HG03097 (cell line): Measurements from ENCODE around the gene PLCXD3.
"Not testable (repeated sequence)": the region's sequence is repeated elsewhere in the genome, so short reads cannot be mapped to it uniquely, and the experiment has no call there.

Source experiments
- ATAC-seq: cut with Tn5 transposase; IDR thresholded peaks from one replicate; pipeline ENCODE4 v1.9.1; 2021; ENCODE audit not compliant: unreplicated experiment, low FRiP score

Gene PLCXD3

DNA sequence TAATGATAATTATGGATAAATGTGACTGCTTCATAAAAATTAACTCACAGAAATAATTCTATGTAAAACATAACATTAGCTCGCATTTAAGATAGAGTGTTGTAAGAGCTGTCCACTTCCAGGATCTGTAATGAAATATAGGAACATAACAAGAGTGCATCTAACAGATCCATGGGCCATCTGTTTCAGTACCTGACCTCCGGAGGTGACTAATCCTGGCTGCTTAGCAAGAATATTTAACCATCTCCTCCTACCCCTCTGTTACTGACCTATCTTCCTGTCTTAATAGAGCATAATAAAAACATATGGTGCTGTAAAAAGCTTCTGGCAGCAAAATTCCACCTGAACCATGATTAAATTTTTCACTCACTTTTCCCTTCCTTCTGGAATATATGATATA lies 7.1 kb downstream of the PLCXD3 start:
- ATAC-seq: no peak

DNA sequence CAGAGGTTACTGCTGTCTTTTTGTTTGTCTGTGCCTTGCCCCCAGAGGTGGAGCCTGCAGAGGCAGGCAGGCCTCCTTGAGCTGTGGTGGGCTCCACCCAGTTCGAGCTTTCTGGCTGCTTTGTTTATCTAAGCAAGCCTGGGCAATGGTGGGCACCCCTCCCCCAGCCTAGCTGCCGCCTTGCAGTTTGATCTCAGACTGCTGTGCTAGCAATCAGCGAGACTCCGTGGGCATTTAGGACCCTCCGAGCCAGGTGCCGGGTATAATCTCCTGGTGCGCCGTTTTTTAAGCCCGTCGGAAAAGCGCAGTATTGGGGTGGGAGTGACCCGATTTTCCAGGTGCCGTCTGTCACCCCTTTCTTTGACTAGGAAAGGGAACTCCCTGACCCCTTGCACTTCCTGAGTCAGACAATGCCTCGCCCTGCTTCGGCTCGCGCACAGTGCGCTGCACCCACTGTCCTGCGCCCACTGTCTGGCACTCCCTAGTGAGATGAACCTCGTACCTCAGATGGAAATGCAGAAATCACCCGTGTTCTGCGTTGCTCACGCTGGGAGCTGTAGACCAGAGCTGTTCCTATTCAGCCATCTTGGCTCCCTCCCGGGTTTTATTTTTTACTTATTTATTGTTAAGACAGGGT lies 16.8 kb downstream of the PLCXD3 start:
- ATAC-seq: not testable (repeated sequence)

DNA sequence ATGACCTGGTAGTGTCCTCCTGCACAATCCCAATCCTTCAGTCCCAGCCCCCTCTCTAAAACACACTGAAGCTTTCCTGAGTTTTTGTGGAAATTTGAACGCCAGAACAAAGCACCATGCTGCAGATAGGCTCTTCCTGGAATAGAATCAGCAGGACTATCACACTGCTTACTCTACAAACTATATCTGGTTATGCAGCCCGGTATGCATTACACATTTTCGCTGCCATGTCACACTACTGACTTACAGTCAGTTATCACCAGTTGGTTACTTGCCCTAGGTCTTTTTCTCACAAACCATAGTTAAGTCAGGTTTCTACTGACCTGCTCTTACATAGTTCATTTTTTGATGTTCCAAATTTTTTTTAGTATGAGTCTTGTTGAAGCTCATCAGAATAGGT lies 24.9 kb downstream of the PLCXD3 start:
- no peak for ATAC-seq

DNA sequence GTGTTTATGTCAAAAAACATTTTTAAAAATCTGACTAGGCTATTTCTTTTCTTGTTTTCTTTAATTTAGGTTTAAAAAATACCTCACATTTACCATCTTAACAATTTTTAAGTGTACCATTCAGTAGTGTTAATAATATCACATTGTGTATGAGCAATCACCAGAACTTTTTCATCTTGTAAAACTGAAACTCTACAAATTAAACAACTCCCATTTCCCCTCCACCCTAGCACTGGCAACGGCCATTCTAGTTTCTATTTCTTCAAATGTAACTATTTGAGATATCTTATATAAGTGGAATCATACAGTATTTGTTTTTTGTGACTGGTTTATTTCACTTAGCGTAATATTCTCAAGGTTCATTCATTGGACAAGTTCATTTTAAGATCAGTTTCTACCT lies 27.7 kb downstream of the PLCXD3 start:
- no peak for ATAC-seq

DNA sequence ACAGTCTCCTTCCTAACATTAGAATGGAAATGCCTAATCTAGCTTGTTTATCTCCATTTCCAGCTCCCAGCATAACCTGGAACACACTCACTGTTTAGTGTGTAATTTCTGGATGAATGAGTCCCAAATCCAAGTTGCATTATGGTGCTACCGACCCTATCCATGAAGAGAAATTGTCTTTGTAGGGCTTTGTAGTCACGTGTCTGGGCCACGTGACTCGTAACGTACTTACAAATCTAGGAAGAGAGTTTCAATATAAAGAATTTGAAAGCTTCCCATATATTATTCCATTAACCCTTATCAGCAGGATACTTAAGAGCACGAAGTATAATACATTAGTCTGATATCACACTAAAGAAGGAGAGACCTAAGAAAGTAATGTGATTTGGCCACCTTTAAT lies 28.2 kb downstream of the PLCXD3 start:
- ATAC-seq: no peak

DNA sequence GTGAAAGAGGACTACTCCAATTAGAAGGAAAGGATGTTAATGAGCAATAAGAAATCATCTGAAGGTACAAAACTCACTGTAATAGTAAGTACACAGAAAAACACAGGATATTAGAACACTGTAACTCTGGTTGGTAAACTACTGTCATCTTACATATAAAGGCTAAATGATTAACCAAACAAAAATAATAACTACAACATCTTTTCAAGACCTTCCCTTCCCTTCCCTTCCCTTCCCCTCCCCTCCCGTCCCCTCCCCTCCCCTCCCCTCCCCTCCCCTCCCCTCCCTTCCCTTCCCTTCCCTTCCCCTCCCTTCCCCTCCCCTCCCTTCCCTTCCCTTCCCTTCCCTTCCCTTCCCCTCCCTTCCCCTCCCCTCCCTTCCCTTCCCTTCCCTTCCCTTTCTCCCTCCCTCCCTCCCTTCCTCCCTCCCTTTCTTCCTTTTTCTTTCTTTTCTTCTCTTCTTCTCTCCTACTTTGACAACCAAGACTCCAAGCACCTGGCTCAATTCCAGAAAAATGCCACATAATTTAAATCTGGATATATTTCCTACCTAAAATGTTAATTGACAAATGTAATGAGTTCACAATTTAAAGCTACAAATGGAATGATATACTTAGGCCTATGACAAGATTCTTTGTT lies 38.7 kb downstream of the PLCXD3 start:
- not testable (repeated sequence) for ATAC-seq

DNA sequence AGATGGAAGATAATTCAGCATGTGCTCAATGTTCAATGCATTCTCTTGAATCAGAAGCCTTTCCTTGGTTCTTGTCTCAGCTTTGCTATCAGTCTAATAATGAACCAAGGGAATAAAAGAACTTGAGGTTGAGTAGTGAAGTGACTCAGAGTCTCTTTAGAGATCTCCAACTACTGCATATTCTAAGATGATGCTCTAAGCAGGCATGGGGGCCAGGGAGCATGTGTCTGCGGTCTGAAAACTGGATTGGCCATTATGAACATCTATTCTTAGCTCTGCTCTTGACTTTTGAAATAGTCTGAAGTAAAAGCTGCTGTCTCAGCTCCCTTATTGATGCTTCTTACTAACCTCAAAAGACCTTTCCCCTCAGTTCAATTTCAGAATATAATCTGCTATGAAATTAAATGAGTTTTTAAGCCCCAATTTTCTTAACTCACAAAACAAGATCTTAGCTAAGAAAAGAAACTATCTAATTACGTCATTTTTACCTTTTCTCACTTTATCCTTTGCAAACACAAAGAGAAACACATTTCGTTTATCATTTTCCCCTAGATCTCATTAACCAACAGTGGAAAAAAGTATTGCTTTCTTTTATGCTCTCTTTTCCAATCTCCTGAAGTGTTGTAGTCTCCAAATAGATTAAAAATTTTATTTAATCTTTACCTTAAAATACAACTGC lies 44.8 kb downstream of the PLCXD3 start:
- ATAC-seq: no peak

DNA sequence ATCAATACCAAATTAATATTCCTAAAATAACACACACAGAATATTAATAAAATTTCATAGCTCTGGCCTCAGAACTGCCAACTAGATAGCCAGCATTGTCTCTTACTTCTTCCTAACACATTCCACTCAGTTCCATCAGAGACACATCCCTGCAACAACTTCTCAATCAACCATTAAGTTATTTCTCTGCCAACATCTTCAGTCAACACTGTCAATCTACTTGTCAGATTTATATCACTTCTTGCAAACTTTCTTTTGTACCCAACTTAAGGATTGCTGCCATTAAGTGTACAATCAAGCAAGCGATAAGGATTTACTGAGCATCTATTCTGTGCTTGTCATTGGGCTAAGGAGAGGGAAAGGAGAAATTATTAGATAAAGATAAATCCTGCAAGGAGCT lies 50.8 kb downstream of the PLCXD3 start:
- no peak for ATAC-seq

DNA sequence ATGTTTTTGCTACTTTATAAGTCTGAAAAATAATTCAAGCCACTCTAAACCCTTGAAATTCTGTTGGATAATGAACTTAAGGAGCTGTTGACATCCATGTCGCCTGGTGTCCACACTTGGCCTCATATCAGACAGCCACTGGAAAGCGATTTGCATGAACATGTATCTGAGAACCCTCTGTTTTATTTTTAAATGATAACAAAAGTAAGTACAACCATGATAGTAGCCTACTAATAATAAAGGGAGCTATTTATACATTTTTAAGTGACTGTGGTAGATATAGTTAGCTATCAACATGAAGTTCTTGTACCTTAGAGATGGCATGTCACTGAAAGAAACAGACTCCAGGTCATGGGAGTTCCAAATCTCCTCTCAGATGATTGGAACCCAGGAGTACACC lies 53.3 kb downstream of the PLCXD3 start:
- ATAC-seq: no peak

DNA sequence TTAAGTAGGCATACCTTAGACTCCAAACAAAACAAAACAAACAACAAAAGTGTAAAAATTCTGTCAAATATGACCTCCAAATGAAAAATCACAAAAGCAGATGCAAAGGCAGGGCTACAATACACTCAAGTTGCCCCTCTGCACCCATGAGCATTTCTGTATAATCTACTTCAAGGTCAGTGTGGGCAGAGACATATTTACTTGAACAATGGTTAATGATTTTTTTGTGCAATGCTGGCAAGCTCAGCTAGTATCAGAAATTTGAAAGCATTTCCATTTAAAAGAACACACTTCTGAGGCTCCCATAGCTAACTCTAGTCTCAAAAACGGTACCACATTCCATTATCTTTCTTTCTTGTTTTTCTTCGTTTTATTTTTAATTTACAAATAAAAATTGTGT lies 57.9 kb downstream of the PLCXD3 start:
- no peak for ATAC-seq

DNA sequence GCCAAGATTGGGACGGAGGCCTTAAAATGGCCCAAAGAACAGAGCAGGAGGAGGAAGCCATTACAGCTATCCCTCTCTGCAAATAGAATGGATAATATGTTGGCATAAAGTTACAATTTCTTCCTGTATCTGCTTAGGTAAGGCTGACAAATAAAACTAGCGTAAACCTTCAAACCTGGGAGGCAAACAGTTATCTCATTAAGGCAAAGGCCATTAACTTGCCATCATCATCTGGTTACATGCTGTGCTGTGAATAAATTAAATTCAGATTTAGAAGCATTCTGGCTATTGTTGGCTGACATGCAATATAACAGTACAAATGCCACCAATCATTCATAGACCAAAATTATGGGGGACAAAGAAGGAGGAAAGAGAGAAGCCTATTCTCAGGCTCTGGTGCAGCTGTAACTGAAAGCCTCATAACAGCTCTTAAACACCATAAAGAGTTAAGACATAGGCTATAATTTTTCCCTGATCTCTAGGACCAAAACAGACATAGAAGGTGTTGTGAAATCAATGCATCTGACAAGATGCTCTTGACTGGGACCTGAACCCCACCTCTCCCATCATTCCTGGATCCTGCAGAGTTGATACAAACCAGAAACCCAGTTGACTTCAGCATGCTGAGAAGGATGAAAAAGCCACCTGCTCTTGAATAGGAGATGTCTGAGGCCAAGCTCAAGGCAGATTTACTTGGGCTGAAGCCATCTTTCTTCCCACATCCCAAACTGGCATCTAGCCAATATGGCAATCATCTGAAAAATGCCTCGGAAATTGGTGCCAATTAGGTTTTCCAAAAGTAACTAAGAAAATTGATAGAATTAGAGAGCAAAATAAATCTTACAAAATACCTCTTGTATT lies 62.5 kb downstream of the PLCXD3 start:
- ATAC-seq: no peak

DNA sequence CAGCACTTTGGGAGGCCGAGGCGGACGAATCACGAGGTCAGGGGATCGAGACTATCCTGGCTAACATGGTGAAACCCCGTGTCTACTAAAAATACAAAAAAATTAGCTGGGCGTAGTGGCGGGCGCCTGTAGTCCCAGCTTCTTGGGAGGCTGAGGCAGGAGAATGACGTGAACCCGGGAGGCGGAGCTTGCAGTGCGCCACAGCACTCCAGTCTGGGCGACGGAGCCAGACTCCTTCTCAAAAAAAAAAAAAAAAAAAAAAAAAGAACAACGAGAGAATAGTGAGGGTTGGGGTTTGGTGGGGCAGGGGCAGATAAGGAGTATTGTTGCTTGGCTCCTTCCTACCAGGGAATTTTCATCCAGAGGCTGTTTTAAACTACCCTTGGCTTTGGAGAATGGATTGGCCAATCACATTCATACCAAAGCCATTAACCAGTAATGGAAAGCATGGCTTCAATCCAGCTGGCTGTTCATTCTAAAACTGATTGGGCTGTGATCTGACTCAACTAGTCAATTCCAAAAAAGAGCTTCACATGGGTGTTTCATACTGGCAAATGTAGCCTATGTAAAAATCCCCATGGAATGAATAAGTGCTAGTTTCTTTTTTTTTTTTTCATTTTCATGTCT lies 64.4 kb downstream of the PLCXD3 start:
- ATAC-seq: no peak

DNA sequence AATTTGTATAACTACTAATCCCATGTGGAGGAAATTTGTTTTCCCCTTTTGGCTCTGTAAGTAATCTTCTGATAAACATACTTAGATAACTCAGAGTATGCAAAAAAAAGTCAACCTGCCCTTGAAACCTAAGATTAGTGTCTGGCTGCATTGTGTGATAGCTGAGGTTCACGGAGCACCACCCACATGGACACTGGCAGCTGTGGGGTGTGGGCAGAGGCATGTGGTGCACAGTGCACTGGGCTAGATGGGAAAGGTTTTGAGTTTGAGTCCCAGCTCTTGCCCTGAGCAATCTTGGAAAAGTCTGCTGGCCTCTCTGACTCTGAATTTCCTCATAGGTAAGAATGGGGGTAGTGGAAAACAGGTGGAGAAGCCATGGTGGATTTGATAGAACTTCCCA lies 75.1 kb downstream of the PLCXD3 start:
- ATAC-seq: no peak

DNA sequence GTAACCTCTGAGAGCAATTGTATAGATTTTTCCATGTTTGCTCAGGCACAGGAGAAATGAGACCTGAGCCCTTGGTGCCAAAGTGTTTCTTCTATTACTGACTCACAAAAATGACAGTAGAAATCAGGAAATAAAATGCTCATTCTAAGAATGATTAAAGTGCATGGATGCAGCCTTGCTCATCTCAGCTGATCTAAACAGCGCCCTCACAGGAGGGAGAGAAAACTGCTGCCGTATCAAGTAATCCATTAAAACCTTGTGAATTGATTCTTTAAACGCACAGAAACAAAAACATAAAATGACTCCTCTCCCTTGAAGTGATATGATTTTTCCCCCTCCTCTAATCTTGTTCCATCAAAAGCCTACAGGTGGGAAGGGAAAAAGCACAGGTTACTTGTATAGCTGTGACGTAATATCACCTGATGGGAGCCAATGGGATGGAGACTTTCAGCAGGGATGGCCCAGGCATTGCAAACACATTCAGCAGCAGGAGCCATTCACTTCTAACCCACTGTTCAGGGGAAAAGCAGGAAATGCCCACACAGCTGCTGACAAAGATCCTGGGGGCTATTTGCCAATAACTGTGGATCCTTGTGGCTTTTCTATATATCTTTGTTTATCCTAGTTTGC lies 76.7 kb downstream of the PLCXD3 start:
- no peak for ATAC-seq

DNA sequence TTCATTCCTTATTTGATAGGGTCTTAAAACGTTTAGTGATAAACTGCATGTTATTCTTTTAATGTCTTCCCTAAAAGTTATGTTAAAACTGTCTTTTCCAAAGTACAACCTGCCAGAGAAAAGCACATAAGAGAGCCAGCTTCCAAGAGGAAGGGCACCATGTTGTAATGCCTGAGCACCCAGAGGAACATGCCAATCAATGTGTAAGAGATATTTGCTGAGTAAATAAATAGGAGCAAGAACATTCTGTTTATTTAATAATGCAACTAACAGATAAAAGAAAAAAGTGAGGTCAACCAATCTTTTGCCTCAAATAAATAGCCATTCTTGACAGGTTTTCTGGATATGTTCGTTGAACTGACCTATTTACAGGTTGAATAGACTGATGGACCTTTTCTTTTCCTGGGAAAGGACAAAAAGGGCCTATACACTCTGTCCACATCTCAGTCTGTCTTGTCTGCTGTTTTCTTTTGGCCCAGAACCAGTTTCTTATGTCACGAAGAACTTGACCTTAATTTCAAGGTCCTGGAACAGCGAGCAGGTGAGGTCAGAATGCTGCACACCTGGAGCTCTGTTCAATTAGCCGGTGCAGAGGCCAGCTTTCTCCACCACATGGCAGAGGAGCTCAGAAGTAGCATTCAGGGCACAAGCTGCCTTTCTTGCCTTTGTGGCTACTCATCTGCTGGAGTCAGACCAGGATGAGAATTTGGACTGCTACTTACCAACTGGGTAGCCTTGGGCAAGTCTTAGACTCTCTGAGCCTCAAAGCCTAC lies 77.7 kb downstream of the PLCXD3 start:
- no peak for ATAC-seq

DNA sequence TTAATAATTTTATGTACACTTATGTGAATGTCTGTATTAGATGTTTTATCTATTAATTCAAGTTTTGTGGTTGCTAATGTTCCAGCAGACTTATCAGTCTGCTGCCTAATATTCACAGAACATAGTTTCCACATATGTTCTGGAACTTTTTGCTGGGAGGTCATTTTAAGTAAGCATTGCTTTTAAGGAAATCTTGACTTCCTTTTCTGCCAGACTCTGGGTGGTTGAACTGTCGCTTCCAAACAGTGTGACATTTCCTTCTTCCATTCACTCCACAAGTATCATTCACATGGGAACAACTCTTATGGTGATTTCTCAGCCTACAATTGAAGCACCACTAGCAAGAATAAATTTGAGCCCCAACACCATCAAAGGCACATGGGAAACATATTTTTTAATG lies 82.9 kb downstream of the PLCXD3 start:
- no peak for ATAC-seq

DNA sequence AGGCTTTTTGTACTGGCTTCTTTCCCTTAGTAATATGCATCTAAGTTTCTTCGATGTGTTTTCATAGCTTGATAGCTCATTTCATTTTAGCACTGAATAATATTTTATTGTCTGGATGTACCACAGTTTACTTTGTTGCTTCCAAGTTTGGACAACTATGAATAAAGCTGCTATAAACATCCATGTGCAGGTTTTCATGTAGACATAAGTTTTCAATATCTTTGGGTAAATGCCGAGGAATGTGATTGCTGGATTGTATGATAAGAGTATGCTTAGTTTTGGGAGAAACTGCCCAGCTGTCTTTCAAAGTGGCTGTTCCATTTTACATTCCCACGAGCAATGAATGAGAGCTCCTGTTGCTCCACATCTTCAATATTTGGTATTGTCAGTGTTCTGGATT lies 84.7 kb downstream of the PLCXD3 start:
- ATAC-seq: no peak

DNA sequence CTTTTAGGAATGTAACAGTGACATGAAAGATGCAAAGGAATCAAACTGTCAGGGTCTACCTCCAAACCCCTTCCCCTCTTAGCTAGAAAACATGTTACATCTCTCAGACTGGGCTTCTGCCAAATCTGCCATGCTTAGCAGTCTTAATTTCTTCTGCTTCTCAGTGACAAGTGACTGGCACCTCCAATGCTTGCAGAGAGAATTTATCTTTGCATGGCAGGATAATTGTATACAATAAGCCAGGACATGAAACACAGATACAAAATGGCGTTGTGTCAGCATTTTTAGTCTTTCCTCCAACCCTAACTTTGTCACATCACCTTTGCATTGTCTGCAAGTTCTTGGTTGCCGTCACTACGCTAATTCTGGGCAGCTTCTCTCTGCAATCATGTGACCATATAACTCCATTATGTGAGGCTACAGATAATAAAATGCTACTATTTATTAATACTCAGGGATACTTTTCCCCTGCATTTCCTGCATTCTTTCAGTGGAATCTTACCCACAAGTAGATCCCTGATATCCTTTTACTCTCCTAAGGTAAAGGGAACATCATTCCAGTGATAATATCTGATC lies 89.8 kb downstream of the PLCXD3 start:
- no peak for ATAC-seq
